ENCODE results near the gene KIAA1549.
"Not testable (repeated sequence)": the region's sequence is repeated elsewhere in the genome, so short reads cannot be mapped to it uniquely, and the experiment has no call there.

Gene KIAA1549
- total RNA-seq = 0 to 0.39 (median 0.09) reads per million in 3 donors

- DNase-seq = peak; percentile 7 to 16 (median 12)
- Histone ChIP-seq H3K36me3 (ENCODE audit: control insufficient read depth, insufficient read depth, low read length) (no peaks in the 10 kb centered on the region), H3K4me3 (ENCODE audit: insufficient read depth, low read depth, low read length, poor library complexity, severe bottlenecking) (peak within 1 kb of the TSS; percentile 48), H3K27me3 (replicated peaks; ENCODE audit: control insufficient read depth, insufficient read depth, low read length, poor library complexity, severe bottlenecking) (peaks cover 13% of the 10 kb centered on the region), H3K4me1 (ENCODE audit: control insufficient read depth, insufficient read depth, low read length, poor library complexity, severe bottlenecking) (peaks cover 12% of the 10 kb centered on the region), H3K27ac (ENCODE audit: insufficient read depth, low read length, poor library complexity, severe bottlenecking) (no peak within 1 kb of the TSS), H3K9me3 (ENCODE audit: control insufficient read depth, low read length) (no peaks in the 10 kb centered on the region)
Measured at GRCh38 chr7:138981332-138982203, at the start of gene KIAA1549. TSS of gene KIAA1549 (minus strand) at chr7:138981389. CDS start at chr7:138981269, 120 bp downstream.

GRCh38 chr7:139029353-139029752, 48.2 kb upstream of the KIAA1549 start:
- Histone ChIP-seq H3K36me3 (ENCODE audit: control insufficient read depth, insufficient read depth, low read length) (no peaks in the 10 kb centered on the region), H3K9me3 (ENCODE audit: control insufficient read depth, low read length) (no peaks in the 10 kb centered on the region), H3K4me3 (ENCODE audit: insufficient read depth, low read depth, low read length, poor library complexity, severe bottlenecking) (no peak overlapping the region), H3K27ac (ENCODE audit: insufficient read depth, low read length, poor library complexity, severe bottlenecking) (no peak overlapping the region), H3K4me1 (ENCODE audit: control insufficient read depth, insufficient read depth, low read length, poor library complexity, severe bottlenecking) (no peaks in the 10 kb centered on the region), H3K27me3 (replicated peaks; ENCODE audit: control insufficient read depth, insufficient read depth, low read length, poor library complexity, severe bottlenecking) (no peaks in the 10 kb centered on the region)
- no peak for DNase-seq

GRCh38 chr7:139026551-139026950, 45.4 kb upstream of the KIAA1549 start:
- no peaks in the 10 kb centered on the region for H3K27me3 ChIP-seq (replicated peaks; ENCODE audit: control insufficient read depth, insufficient read depth, low read length, poor library complexity, severe bottlenecking)
- H3K36me3 ChIP-seq (ENCODE audit: control insufficient read depth, insufficient read depth, low read length) = no peaks in the 10 kb centered on the region
- no peaks in the 10 kb centered on the region for H3K4me1 ChIP-seq (ENCODE audit: control insufficient read depth, insufficient read depth, low read length, poor library complexity, severe bottlenecking)
- no peak overlapping the region for H3K27ac ChIP-seq (ENCODE audit: insufficient read depth, low read length, poor library complexity, severe bottlenecking)
- DNase-seq = no peak
- H3K4me3 ChIP-seq (ENCODE audit: insufficient read depth, low read depth, low read length, poor library complexity, severe bottlenecking) = no peak overlapping the region
- H3K9me3 ChIP-seq (ENCODE audit: control insufficient read depth, low read length) = no peaks in the 10 kb centered on the region

GRCh38 chr7:139025861-139026260, 44.7 kb upstream of the KIAA1549 start:
- not testable (repeated sequence) for H3K27ac ChIP-seq (ENCODE audit: insufficient read depth, low read length, poor library complexity, severe bottlenecking); DNase-seq; H3K27me3 ChIP-seq (replicated peaks; ENCODE audit: control insufficient read depth, insufficient read depth, low read length, poor library complexity, severe bottlenecking); H3K4me3 ChIP-seq (ENCODE audit: insufficient read depth, low read depth, low read length, poor library complexity, severe bottlenecking); H3K9me3 ChIP-seq (ENCODE audit: control insufficient read depth, low read length); H3K36me3 ChIP-seq (ENCODE audit: control insufficient read depth, insufficient read depth, low read length); H3K4me1 ChIP-seq (ENCODE audit: control insufficient read depth, insufficient read depth, low read length, poor library complexity, severe bottlenecking)

GRCh38 chr7:139023076-139023475, 41.9 kb upstream of the KIAA1549 start:
- Histone ChIP-seq H3K27me3 (replicated peaks; ENCODE audit: control insufficient read depth, insufficient read depth, low read length, poor library complexity, severe bottlenecking) (no peaks in the 10 kb centered on the region), H3K4me1 (ENCODE audit: control insufficient read depth, insufficient read depth, low read length, poor library complexity, severe bottlenecking) (no peaks in the 10 kb centered on the region), H3K9me3 (ENCODE audit: control insufficient read depth, low read length) (no peaks in the 10 kb centered on the region), H3K4me3 (ENCODE audit: insufficient read depth, low read depth, low read length, poor library complexity, severe bottlenecking) (no peak overlapping the region), H3K27ac (ENCODE audit: insufficient read depth, low read length, poor library complexity, severe bottlenecking) (no peak overlapping the region), H3K36me3 (ENCODE audit: control insufficient read depth, insufficient read depth, low read length) (no peaks in the 10 kb centered on the region)
- DNase-seq = no peak

GRCh38 chr7:139022286-139022685, 41.1 kb upstream of the KIAA1549 start:
- Histone ChIP-seq H3K36me3 (ENCODE audit: control insufficient read depth, insufficient read depth, low read length) (no peaks in the 10 kb centered on the region), H3K9me3 (ENCODE audit: control insufficient read depth, low read length) (no peaks in the 10 kb centered on the region), H3K27me3 (replicated peaks; ENCODE audit: control insufficient read depth, insufficient read depth, low read length, poor library complexity, severe bottlenecking) (no peaks in the 10 kb centered on the region), H3K4me1 (ENCODE audit: control insufficient read depth, insufficient read depth, low read length, poor library complexity, severe bottlenecking) (no peaks in the 10 kb centered on the region), H3K27ac (ENCODE audit: insufficient read depth, low read length, poor library complexity, severe bottlenecking) (no peak overlapping the region), H3K4me3 (ENCODE audit: insufficient read depth, low read depth, low read length, poor library complexity, severe bottlenecking) (no peak overlapping the region)
- no peak for DNase-seq

GRCh38 chr7:139018910-139019309, 37.7 kb upstream of the KIAA1549 start:
- Histone ChIP-seq H3K9me3 (ENCODE audit: control insufficient read depth, low read length) (no peaks in the 10 kb centered on the region), H3K4me3 (ENCODE audit: insufficient read depth, low read depth, low read length, poor library complexity, severe bottlenecking) (no peak overlapping the region), H3K4me1 (ENCODE audit: control insufficient read depth, insufficient read depth, low read length, poor library complexity, severe bottlenecking) (no peaks in the 10 kb centered on the region), H3K36me3 (ENCODE audit: control insufficient read depth, insufficient read depth, low read length) (no peaks in the 10 kb centered on the region), H3K27me3 (replicated peaks; ENCODE audit: control insufficient read depth, insufficient read depth, low read length, poor library complexity, severe bottlenecking) (no peaks in the 10 kb centered on the region), H3K27ac (ENCODE audit: insufficient read depth, low read length, poor library complexity, severe bottlenecking) (no peak overlapping the region)
- no peak for DNase-seq

GRCh38 chr7:139016931-139017511, 35.8 kb upstream of the KIAA1549 start:
- no peaks in the 10 kb centered on the region for H3K27me3 ChIP-seq (replicated peaks; ENCODE audit: control insufficient read depth, insufficient read depth, low read length, poor library complexity, severe bottlenecking)
- peak in 2 of 3 donors; percentile 32 to 35 for DNase-seq
- no peaks in the 10 kb centered on the region for H3K9me3 ChIP-seq (ENCODE audit: control insufficient read depth, low read length)
- H3K36me3 ChIP-seq (ENCODE audit: control insufficient read depth, insufficient read depth, low read length) = no peaks in the 10 kb centered on the region
- no peaks in the 10 kb centered on the region for H3K4me1 ChIP-seq (ENCODE audit: control insufficient read depth, insufficient read depth, low read length, poor library complexity, severe bottlenecking)
- no peak overlapping the region for H3K27ac ChIP-seq (ENCODE audit: insufficient read depth, low read length, poor library complexity, severe bottlenecking)
- H3K4me3 ChIP-seq (ENCODE audit: insufficient read depth, low read depth, low read length, poor library complexity, severe bottlenecking) = no peak overlapping the region

GRCh38 chr7:139011373-139011772, 30.2 kb upstream of the KIAA1549 start:
- Histone ChIP-seq H3K4me3 (ENCODE audit: insufficient read depth, low read depth, low read length, poor library complexity, severe bottlenecking) (no peak overlapping the region), H3K4me1 (ENCODE audit: control insufficient read depth, insufficient read depth, low read length, poor library complexity, severe bottlenecking) (no peaks in the 10 kb centered on the region), H3K36me3 (ENCODE audit: control insufficient read depth, insufficient read depth, low read length) (no peaks in the 10 kb centered on the region), H3K9me3 (ENCODE audit: control insufficient read depth, low read length) (no peaks in the 10 kb centered on the region), H3K27ac (ENCODE audit: insufficient read depth, low read length, poor library complexity, severe bottlenecking) (no peak overlapping the region), H3K27me3 (replicated peaks; ENCODE audit: control insufficient read depth, insufficient read depth, low read length, poor library complexity, severe bottlenecking) (no peaks in the 10 kb centered on the region)
- DNase-seq = no peak
